ENCODE data around the gene SPRR2A.
"Not testable (repeated sequence)": the region's sequence is repeated elsewhere in the genome, so short reads cannot be mapped to it uniquely, and the experiment has no call there.

The SPRR2A gene

DNA sequence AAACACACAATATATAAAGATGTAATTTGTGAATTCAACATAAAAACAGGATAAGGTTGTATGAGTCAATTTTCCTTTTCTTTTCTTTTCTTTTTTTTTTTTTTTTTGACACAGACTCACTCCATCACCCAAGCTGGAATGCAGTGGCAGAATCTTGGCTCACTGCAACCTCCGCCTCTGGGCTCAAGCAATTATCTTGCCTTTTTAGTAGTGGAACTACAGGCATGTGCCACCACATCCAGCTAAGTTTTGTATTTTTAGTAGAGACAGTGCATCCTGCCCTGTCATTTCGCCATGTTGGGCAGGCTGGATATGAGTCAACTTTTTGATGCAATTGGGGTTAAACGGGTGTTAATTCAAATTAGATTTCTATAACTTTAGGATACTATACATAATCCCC lies 24.4 kb upstream of the SPRR2A start:
- ChIA-PET CTCF (no interaction called here), POLR2A (ENCODE audit: low non-redundant PET) (no interaction called here)
- no peak for DNase-seq (ENCODE audit: low spot score)
- H3K27ac ChIP-seq, result no peak overlapping the region
- TF ChIP-seq CTCF (conservative IDR thresholded peaks at IDR 0.05; ENCODE audit: low read depth), result no peak

GRCh38 chr1:153072806-153073726 lies 15.8 kb upstream of the SPRR2A start:
- DNase-seq (ENCODE audit: low spot score), result no peak
- no peak for TF ChIP-seq CTCF (conservative IDR thresholded peaks at IDR 0.05; ENCODE audit: low read depth)
- ChIA-PET CTCF (no interaction called here), POLR2A (ENCODE audit: low non-redundant PET) (no interaction called here)
- H3K27ac ChIP-seq, result no peak overlapping the region

- no peak for TF ChIP-seq CTCF (conservative IDR thresholded peaks at IDR 0.05; ENCODE audit: low read depth)
- no peak within 1 kb of the TSS for H3K27ac ChIP-seq
- no peak for DNase-seq (ENCODE audit: low spot score)
- CTCF ChIA-PET, result interaction anchor here (0.6 kb wide), 1 partner anchor 118 kb away, joined by 5 read pairs; no protein-coding TSS in a partner anchor
- POLR2A ChIA-PET (ENCODE audit: low non-redundant PET), result no interaction called here
Measured at GRCh38 chr1:153071511-153071910, 14.2 kb upstream of the SPRR2A start, which contains the start of gene SPRR2B. Gene SPRR2B (minus strand): TSS chr1:153071611. CDS start chr1:153070839, 772 bp downstream.

DNA sequence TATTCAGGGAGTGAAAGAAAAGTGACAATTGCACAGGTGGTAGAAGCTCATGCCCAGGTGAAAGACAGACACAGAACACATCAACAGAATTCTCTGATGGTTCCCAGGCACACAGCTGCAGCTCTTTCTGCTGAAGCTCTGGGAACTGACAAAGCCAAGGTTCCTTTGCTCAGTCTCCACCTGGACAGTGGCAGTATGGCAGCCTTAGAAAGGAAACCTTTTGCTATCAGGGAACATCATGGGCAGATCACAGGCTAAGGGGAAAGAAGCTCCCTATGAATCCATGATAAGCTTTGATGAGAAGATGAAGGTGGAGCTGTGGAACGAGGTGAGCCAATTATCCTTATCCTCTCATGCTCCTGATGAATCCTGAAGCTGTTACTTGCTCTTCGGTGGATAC lies 12.9 kb upstream of the SPRR2A start:
- CTCF ChIA-PET, result no interaction called here
- TF ChIP-seq CTCF (conservative IDR thresholded peaks at IDR 0.05; ENCODE audit: low read depth), result no peak
- H3K27ac ChIP-seq, result no peak overlapping the region
- POLR2A ChIA-PET (ENCODE audit: low non-redundant PET), result no interaction called here
- DNase-seq (ENCODE audit: low spot score), result no peak

- no peak for TF ChIP-seq CTCF (conservative IDR thresholded peaks at IDR 0.05; ENCODE audit: low read depth)
- ChIA-PET POLR2A (ENCODE audit: low non-redundant PET) (no interaction called here), CTCF (interaction anchor here (0.5 to 0.8 kb wide), 3 partner anchors 66 to 1365 kb away, joined by 3 to 4 read pairs (median 4); no protein-coding TSS in a partner anchor)
- no peak overlapping the region for H3K27ac ChIP-seq
- no peak for DNase-seq (ENCODE audit: low spot score)
Measured at GRCh38 chr1:153058826-153059784, 1.8 kb upstream of the SPRR2A start.

DNA sequence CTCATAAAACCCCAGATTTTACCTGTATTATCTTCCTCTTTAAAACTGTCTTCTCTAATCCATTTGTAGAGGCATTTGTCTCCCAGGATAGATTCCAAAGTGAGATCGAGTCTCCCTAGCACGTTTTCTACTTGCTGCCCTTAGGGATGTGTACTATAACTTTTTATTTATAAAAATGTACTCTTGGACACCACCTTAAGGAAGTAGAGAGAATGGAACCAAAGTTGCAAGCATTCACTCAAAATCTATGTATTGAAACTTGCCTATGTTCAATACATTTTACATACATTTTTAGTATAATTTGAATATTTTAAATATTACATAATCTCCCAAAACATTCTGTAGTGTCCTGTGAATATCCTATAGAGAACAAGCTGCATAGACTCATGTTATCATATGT lies 842 bp upstream of the SPRR2A start:
- H3K27ac ChIP-seq, result no peak overlapping the region
- ChIA-PET POLR2A (ENCODE audit: low non-redundant PET) (no interaction called here), CTCF (interaction anchor here (0.8 kb wide), 1 partner anchor 134 kb away, joined by 4 read pairs; no protein-coding TSS in a partner anchor)
- TF ChIP-seq CTCF (conservative IDR thresholded peaks at IDR 0.05; ENCODE audit: low read depth), result no peak
- no peak for DNase-seq (ENCODE audit: low spot score)

GRCh38 chr1:153056111-153056510 lies 1.2 kb downstream of the SPRR2A start:
- DNase-seq (ENCODE audit: low spot score); POLR2A ChIA-PET (ENCODE audit: low non-redundant PET); CTCF ChIA-PET; H3K27ac ChIP-seq: not testable (repeated sequence)
